Activated T-helper 9 cell treated with anti-CD3 and anti-CD28 coated beads, Interleukin-2, amount 50 U/mL, for 16 hours (primary cell): ENCODE data around the gene IMPDH1.

ENCODE experiments used
- DNase-seq: peaks from one replicate; pipeline ENCODE4 v3.0.0-alpha.2; 2020; ENCODE audit warnings: low read depth

Gene IMPDH1

GRCh38 chr7:128434413-128435326, 24.9 kb upstream of the IMPDH1 start:
- DNase-seq, result no peak

GRCh38 chr7:128431754-128432153, 22.0 kb upstream of the IMPDH1 start:
- no peak for DNase-seq

DNA sequence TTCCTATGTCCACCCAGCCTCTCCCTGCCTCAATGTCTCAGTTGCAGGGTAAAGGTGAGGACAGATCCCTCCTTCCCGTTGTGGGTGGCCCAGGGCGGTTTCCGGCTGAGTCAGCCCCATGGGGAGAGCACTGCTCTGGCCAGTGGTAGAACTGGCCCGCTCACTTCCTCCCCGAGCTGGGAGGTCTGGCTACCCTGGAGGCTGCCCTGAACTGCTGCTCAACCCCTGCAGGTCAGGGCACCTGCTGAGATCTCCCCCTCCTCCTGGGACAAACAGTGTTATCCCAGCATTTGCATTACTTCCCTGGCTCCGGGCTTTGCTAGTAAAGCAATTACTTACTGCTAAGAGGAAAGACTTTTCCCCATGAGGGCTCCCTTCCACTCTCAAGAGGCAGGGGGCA, 21.4 kb upstream of the IMPDH1 start:
- DNase-seq, result no peak

DNA sequence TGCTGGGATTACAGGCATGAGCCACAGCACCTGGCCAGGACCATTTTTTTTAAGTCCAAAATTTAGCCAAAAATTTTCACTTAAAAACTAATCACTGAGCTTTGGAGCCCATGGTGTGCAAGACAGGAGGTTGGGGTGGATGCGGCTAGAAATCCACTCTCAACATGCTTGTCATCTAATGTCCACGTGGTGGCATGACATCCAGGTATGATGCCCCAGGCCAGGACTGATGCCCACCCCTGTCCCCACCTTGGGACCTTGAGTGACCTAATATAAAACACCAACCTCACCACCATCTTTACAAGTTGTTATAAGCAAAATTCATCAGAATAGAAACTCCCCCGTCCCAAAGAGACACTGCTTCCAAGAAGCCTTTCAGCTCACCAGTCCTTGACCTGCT, 20.4 kb upstream of the IMPDH1 start:
- DNase-seq, result no peak

GRCh38 chr7:128427289-128427891, 17.6 kb upstream of the IMPDH1 start:
- DNase-seq, result no peak

DNA sequence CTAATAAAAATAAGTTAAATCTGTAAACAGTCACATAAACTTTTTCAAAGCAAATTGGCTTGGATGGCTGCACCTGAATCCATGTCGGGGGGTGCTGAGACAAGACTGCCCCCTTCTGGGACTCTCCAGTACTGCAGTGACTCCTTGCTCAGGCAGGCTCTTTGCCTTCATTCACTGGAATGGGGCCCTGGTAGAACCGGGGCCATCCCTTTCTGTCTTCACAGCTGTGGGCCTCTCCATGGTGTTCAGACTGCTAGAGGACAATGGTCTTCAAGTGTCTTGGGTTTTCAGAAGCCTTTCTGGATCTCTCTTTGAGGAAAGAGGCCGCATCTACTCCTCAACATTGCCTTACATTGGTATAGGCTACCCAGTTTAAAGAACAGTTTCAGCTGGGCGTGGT, 16.1 kb upstream of the IMPDH1 start:
- DNase-seq, result peak; percentile 65

DNA sequence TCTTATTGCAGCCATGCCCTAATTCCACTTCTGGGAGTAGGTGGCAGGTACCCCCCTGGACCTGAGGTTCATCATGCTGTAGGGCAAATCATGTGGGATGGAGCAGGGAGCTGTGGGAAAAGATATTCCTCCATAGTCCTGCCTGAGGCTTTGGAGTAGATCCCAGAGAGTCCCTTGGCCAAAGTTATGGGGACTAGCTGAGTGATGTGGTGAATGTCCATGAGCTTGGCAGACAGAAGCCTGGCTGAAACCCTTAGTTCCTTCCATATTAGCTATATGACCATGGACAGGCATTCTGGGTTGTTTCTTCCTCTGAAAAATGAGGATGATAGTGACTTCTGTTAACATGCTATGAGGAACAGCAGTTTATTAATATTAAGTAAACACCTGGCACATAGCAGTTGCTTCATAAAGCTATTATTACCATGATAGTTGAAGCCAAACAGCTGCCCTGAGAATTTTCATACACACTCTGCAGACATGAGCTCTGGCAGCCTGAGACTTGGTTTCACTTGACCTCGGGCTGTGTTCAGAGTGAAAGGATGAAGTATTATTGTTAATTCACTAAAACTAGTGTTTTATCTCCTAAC, 15.0 kb upstream of the IMPDH1 start:
- DNase-seq, result no peak

DNA sequence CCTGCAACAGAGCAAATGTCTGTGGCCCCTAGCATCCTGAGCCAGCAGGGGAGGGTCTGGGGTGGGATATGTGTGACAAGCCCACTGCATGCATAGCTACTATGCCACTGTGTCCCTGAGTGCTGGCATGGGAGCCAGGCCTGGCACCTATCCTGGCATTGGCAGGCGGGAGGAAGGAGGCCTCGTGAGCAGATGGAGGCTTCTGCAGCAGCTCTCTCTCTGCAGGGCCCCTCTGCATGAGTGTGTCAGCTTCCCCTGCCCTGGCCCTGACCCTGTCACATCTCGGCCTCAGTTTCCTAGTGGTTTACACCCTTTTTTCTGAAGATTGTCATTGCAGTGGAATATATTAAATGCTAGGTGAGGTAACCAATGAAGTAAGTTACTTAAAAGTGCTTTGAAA, 13.1 kb upstream of the IMPDH1 start:
- DNase-seq, result no peak

DNA sequence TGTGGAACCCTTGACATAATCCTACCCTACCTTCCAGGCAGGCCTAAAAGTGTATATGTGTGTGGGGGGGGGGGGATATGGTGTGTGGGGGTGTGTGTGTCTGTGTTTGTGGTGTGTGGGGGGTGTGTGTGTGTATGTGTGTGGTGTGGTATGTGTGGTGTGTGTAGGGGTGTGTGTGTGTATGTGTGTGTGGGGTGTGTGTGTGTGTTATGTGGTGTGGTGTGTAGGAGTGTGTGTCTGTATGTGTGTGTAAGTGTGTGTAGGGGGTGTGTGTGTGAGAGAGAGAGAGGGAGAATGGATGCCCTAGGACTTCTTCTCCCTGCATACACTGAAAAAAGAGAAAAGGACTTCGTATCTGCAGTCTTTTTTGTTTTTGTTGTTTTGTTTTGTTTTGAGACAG, 12.3 kb upstream of the IMPDH1 start:
- DNase-seq, result no peak

DNA sequence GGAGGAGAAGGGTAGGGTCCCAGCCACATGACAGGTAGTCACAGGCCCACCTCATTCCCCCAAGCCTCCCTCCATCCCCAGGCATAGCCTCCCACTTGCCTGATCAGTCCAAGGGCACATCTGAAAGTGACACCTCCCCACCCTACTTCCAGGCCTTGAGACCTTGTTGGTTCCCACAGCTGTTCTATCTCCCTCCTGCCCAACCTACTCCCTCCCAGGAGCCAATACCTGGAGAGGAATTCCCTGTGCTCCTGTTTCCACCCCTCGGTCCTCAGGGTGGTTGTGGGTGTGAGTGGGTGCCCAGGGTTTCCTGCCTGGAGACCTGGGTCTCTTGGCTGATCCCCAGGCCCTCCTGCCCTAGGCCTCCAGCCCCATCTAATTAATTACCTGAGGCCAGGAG, 11.6 kb upstream of the IMPDH1 start:
- no peak for DNase-seq

DNA sequence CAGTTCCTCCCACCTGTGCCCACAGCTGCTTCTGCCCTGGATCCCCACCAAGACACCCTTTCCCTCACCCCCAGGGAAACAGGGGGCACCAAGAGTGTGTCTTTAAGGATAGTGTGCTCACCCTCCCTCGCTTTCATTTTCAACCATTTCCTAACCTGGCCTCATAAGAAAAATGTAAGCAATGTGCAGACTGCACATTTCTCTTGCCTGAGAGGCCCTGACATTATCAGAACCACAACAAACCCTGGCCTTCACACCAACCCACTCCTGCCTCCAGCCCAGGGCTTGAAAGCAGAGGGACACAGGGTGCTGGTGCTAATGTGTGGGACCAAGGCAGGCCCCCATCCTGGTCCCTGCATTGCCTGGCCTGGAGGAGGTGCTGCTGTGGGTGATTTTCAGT, 11.0 kb upstream of the IMPDH1 start:
- DNase-seq, result no peak

- no peak for DNase-seq
These were observed 9.5 kb upstream of the IMPDH1 start for GRCh38 chr7:128419257-128419656.

GRCh38 chr7:128417071-128417470, 7.3 kb upstream of the IMPDH1 start:
- no peak for DNase-seq

GRCh38 chr7:128415217-128415785, 5.5 kb upstream of the IMPDH1 start:
- no peak for DNase-seq

DNA sequence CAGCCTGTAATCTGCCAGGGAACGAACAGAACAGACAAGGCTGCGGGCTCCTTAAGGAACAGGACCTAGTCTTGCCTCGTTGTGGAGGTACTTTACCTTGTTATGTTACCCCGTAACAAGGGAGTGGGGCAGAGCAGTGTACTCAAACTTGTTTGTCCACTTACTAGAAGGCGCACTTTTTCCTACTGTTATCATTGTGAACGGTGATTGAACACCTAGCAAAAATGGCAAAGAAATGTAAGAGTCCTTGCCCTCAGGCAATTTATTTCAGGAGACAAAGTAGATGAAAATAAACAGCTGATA, 620 bp upstream of the IMPDH1 start:
- DNase-seq, result no peak

DNA sequence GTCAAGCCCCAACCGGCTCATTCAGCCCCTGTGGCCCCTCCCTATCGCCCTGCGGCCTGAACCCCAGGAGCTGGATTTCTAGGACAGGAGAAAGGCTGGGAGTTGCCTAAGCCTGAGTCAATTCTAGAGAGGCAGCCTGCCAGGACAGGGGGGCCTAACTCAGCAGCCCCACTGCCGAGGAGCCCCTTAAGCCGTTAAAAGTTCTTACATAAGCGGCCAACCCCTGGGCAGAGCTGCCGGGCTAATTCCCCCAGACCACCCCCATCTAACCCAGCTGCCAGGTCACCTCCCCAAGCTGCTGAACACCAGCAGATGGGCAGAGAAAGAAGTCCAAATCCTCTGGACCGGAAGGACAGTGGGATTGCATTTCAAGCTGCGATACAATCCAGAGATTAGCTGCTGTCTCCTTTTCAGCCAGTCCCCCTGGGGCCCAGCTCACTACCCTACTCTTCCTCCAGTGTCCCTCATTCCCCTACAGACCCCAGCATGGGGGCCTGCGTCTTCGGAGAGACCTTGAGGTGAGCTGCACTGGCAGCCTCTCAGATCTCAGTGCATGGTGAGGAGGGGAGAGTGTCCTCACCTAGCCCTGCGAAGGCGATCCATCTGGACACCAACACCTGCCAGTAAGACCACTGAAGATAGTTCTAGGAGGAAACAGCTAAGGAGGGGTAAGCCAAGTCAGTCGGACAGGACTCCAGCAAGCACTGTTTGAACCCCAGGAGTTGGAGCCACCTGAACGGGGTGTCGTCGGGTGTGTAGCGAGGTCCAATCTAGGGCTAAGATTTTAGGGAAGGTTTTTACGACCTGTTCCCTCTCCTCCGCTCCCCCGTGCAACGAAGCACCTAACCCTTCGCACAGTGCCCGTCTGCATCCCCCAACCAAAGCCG, 830 bp downstream of the IMPDH1 start:
- no peak for DNase-seq

- no peak for DNase-seq
These were observed 1.8 kb downstream of the IMPDH1 start for GRCh38 chr7:128407751-128408708.

- DNase-seq, result no peak
These were observed 2.6 kb downstream of the IMPDH1 start for GRCh38 chr7:128407233-128407589.

DNA sequence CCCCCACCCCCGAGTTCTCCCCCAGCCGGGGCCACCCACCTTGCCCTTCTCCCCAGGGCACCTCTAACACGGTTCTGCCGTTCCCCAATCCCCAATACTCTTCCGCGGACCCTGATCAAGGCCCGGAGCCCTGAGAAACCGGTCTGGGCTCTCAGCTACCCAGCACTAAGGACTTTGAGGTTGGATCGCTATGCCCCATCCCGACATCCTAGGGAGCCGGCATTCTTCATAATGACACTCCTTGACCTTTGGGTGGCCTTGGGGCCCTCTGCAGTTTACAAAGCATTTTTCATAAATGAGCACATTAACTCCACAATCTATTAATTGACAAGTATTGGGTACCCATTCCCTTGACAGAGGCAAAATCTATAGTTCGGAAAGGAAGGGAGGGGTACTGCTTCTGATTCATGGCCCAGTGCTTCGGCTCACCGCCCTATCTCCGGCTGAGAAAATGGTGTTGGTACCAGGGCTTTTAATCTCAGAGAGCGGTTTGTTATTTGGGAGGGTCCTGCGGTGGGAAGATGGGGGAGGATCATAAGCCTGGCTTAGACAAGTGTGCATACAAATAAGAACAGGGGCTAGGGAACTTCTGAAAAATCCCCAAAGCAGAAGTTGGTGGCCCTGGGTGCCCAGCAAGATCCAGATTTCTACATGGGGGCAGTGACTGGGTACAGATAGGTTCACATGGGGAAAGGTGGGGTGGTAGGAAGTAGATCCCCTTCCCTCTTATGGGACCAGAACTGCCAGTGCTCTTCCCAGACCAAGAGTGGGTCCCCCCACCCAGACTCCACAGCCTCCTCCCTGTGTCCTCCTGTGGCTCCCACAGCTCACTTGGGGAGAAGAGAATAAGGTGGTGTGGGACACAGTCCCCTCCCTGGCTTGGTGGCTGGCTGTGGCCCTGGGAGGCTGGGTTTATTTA, 3.2 kb downstream of the IMPDH1 start:
- DNase-seq, result no peak
